ENCODE results near the gene PKD1L1.
"Not testable (repeated sequence)": the region's sequence is repeated elsewhere in the genome, so short reads cannot be mapped to it uniquely, and the experiment has no call there.

The PKD1L1 gene

GRCh38 chr7:47948141-47948790 is at the start of gene PKD1L1:
PKD1L1 (minus strand) TSS chr7:47948466; CDS start chr7:47948440, 26 bp downstream.
- no peak for DNase-seq (ENCODE audit: low read depth in 2 of 2)

GRCh38 chr7:47992446-47992845 is 44.2 kb upstream of the PKD1L1 start:
- DNase-seq (ENCODE audit: low read depth in 2 of 2) = no peak

GRCh38 chr7:47991741-47992311 is 43.6 kb upstream of the PKD1L1 start:
- DNase-seq (ENCODE audit: low read depth in 2 of 2) = peak; percentile 73 to 80

GRCh38 chr7:47991270-47991669 is 43.0 kb upstream of the PKD1L1 start:
- DNase-seq (ENCODE audit: low read depth in 2 of 2) = no peak

- DNase-seq (ENCODE audit: low read depth in 2 of 2) = no peak
Observed at GRCh38 chr7:47990592-47990991, 42.3 kb upstream of the PKD1L1 start.

- DNase-seq (ENCODE audit: low read depth in 2 of 2) = not testable (repeated sequence)
Observed at GRCh38 chr7:47989607-47990400, 41.5 kb upstream of the PKD1L1 start.

GRCh38 chr7:47988496-47989386 is 40.5 kb upstream of the PKD1L1 start:
- no peak for DNase-seq (ENCODE audit: low read depth in 2 of 2)

GRCh38 chr7:47982610-47983009 is 34.3 kb upstream of the PKD1L1 start:
- no peak for DNase-seq (ENCODE audit: low read depth in 2 of 2)

GRCh38 chr7:47980648-47981047 is 32.4 kb upstream of the PKD1L1 start:
- not testable (repeated sequence) for DNase-seq (ENCODE audit: low read depth in 2 of 2)

- DNase-seq (ENCODE audit: low read depth in 2 of 2) = no peak
Observed at GRCh38 chr7:47979832-47980181, 31.5 kb upstream of the PKD1L1 start.

GRCh38 chr7:47979145-47979831 is 31.0 kb upstream of the PKD1L1 start, which contains the start of gene HUS1:
HUS1 (minus strand) TSS chr7:47979615; CDS start chr7:47979519, 96 bp downstream.
- peak; percentile 83 to 89 for DNase-seq (ENCODE audit: low read depth in 2 of 2)

GRCh38 chr7:47978790-47979144 is 30.5 kb upstream of the PKD1L1 start:
- DNase-seq (ENCODE audit: low read depth in 2 of 2) = no peak

GRCh38 chr7:47973739-47974138 is 25.5 kb upstream of the PKD1L1 start:
- DNase-seq (ENCODE audit: low read depth in 2 of 2) = no peak

- no peak for DNase-seq (ENCODE audit: low read depth in 2 of 2)
Observed at GRCh38 chr7:47970761-47971160, 22.5 kb upstream of the PKD1L1 start.

GRCh38 chr7:47968847-47969774 is 20.8 kb upstream of the PKD1L1 start:
- DNase-seq (ENCODE audit: low read depth in 2 of 2) = peak in 1 of 2 experiments; percentile 45

- no peak for DNase-seq (ENCODE audit: low read depth in 2 of 2)
Observed at GRCh38 chr7:47967708-47968107, 19.4 kb upstream of the PKD1L1 start.

- DNase-seq (ENCODE audit: low read depth in 2 of 2) = no peak
Observed at GRCh38 chr7:47967123-47967522, 18.9 kb upstream of the PKD1L1 start.

- DNase-seq (ENCODE audit: low read depth in 2 of 2) = no peak
Observed at GRCh38 chr7:47965456-47965855, 17.2 kb upstream of the PKD1L1 start.

GRCh38 chr7:47962262-47962661 is 14.0 kb upstream of the PKD1L1 start:
- no peak for DNase-seq (ENCODE audit: low read depth in 2 of 2)

- DNase-seq (ENCODE audit: low read depth in 2 of 2) = no peak
Observed at GRCh38 chr7:47957156-47957555, 8.9 kb upstream of the PKD1L1 start.
